Uterus (tissue), 4 donors: Measurements from ENCODE around the gene GLYR1. TPM values are rescaled to one million over a fixed set of nuclear protein-coding genes. Genes with fewer than 3 reads are reported as not detected.

Experiments used
- DNase-seq, 2 donors: peaks; one replicate each; pipeline ENCODE4 v3.0.0-alpha.2; 2019 to 2020
- H3K27ac ChIP-seq, 2 donors: fragments of 200-600 bp; sonication (generic); 1 replicate in 1 of 2; 2 replicates in 1 of 2; pipeline ENCODE4 v1.5.1; 2016 to 2018
- H3K27me3 ChIP-seq, 2 donors: fragments of 200-600 bp; sonication (generic); one replicate each; pipeline ENCODE4 v1.5.1; 2018 to 2019; ENCODE audit warnings: control low read depth in 1 of 2
- H3K36me3 ChIP-seq, 2 donors: fragments of 200-600 bp; sonication (generic); one replicate each; pipeline ENCODE4 v1.5.1; 2019; ENCODE audit warnings: control low read depth in 1 of 2
- H3K4me1 ChIP-seq, 2 donors: fragments of 200-600 bp; sonication (generic); one replicate each; pipeline ENCODE4 v1.5.1; 2018 to 2019; ENCODE audit warnings: control low read depth in 1 of 2
- H3K4me3 ChIP-seq, 2 donors: fragments of 200-600 bp; sonication (generic); 1 replicate in 1 of 2; 2 replicates in 1 of 2; pipeline ENCODE4 v1.5.1; 2018 to 2019; ENCODE audit warnings: mild to moderate bottlenecking in 1 of 2
- H3K9me3 ChIP-seq, 2 donors: fragments of 200-600 bp; sonication (generic); one replicate each; pipeline ENCODE4 v1.5.1; 2019; ENCODE audit warnings: control low read depth in 1 of 2
- CTCF ChIP-seq, 4 experiments: fragments of 200-600 bp in 2 of 4; fragments of 450-650 bp in 2 of 4; sonication (generic) in 2 of 4; IDR thresholded peaks; one replicate each; pipeline ENCODE4 v1.5.1; 2016 to 2019; ENCODE audit warnings: antibody characterized with exemption in 4 of 4, mild to moderate bottlenecking in 2 of 4, moderate library complexity in 1 of 4
- POLR2A ChIP-seq, 2 donors: fragments of 450-650 bp; IDR thresholded peaks; one replicate each; pipeline ENCODE4 v1.6.1; 2016; ENCODE audit warnings: antibody characterized with exemption in 2 of 2, mild to moderate bottlenecking in 1 of 2, moderate library complexity in 1 of 2
- intact Hi-C: fragments of 100-400 bp; cut with DNase I; formaldehyde crosslinking; loops from one replicate; pipeline ENCODE4 v1.15.1; 2023; ENCODE audit warnings: low total_unique reads
- total RNA-seq, 4 donors: library from RNA; depleted of rRNA in 3 of 4; stranded (reverse); fragments of >200 nt in 3 of 4; gene quantifications; one replicate each; pipeline versions ENCODE4 v1.1.0 to v1.2.4, GENCODE V29; 2014 to 2023
- donor health status: DM: yes; HTN: yes; CAD: no.

The GLYR1 gene
- total RNA-seq, 4 donors from 2014 or later: 26.6 to 86.3 (median 47.1) TPM

- TF ChIP-seq POLR2A (IDR thresholded peaks at IDR 0.05) (no peak), CTCF (IDR thresholded peaks at IDR 0.05) (no peak)
- DNase-seq: no peak
- no peaks in the 10 kb centered on the region for H3K9me3 ChIP-seq
- no peak overlapping the region for H3K27ac ChIP-seq
- H3K36me3 ChIP-seq: no peaks in the 10 kb centered on the region
- no peaks in the 10 kb centered on the region for H3K27me3 ChIP-seq
- no peak overlapping the region for H3K4me3 ChIP-seq
- intact Hi-C loops: no loop called here
- H3K4me1 ChIP-seq: no peaks in the 10 kb centered on the region
These were observed 33.0 kb downstream of the GLYR1 start for GRCh38 chr16:4814046-4814445.

GRCh38 chr16:4813251-4814003 lies 33.7 kb downstream of the GLYR1 start:
- TF ChIP-seq POLR2A (IDR thresholded peaks at IDR 0.05) (no peak), CTCF (IDR thresholded peaks at IDR 0.05) (no peak)
- H3K27me3 ChIP-seq: no peaks in the 10 kb centered on the region
- no peaks in the 10 kb centered on the region for H3K36me3 ChIP-seq
- H3K4me3 ChIP-seq: no peak overlapping the region
- H3K4me1 ChIP-seq: no peaks in the 10 kb centered on the region
- intact Hi-C loops: no loop called here
- no peaks in the 10 kb centered on the region for H3K9me3 ChIP-seq
- no peak for DNase-seq
- H3K27ac ChIP-seq: no peak overlapping the region

- Histone ChIP-seq H3K4me1 (no peaks in the 10 kb centered on the region), H3K27me3 (no peaks in the 10 kb centered on the region), H3K36me3 (no peaks in the 10 kb centered on the region), H3K9me3 (no peaks in the 10 kb centered on the region), H3K4me3 (no peak overlapping the region), H3K27ac (no peak overlapping the region)
- DNase-seq: no peak
- intact Hi-C loops: no loop called here
- TF ChIP-seq POLR2A (IDR thresholded peaks at IDR 0.05) (no peak), CTCF (IDR thresholded peaks at IDR 0.05) (no peak)
These were observed 35.3 kb downstream of the GLYR1 start for GRCh38 chr16:4811773-4812172.

GRCh38 chr16:4811242-4811641 lies 35.8 kb downstream of the GLYR1 start:
- Histone ChIP-seq H3K27me3 (no peaks in the 10 kb centered on the region), H3K4me1 (no peaks in the 10 kb centered on the region), H3K36me3 (no peaks in the 10 kb centered on the region), H3K4me3 (no peak overlapping the region), H3K27ac (no peak overlapping the region), H3K9me3 (no peaks in the 10 kb centered on the region)
- intact Hi-C loops: no loop called here
- TF ChIP-seq CTCF (IDR thresholded peaks at IDR 0.05): no peak
- no peak for TF ChIP-seq POLR2A (IDR thresholded peaks at IDR 0.05)
- no peak for DNase-seq

GRCh38 chr16:4806280-4806679 lies 40.8 kb downstream of the GLYR1 start:
- peaks cover 0 to 6% of the 10 kb centered on the region in 2 donors for H3K4me1 ChIP-seq
- no peaks in the 10 kb centered on the region for H3K36me3 ChIP-seq
- no peak for DNase-seq
- H3K4me3 ChIP-seq: no peak overlapping the region
- no peak for TF ChIP-seq CTCF (IDR thresholded peaks at IDR 0.05)
- no peak for TF ChIP-seq POLR2A (IDR thresholded peaks at IDR 0.05)
- H3K27me3 ChIP-seq: no peaks in the 10 kb centered on the region
- H3K9me3 ChIP-seq: no peaks in the 10 kb centered on the region
- H3K27ac ChIP-seq: no peak overlapping the region
- intact Hi-C loops: no loop called here
